ENCODE data around the gene ERC1. TPM values are rescaled to one million over a fixed set of nuclear protein-coding genes. Genes with fewer than 3 reads are reported as not detected.
A peak's percentile ranks its signal among the peaks of the same experiment; 100 is the strongest.

ERC1 gene
- total RNA-seq, 1 donor from 2014 or later: 56.5 TPM

DNA sequence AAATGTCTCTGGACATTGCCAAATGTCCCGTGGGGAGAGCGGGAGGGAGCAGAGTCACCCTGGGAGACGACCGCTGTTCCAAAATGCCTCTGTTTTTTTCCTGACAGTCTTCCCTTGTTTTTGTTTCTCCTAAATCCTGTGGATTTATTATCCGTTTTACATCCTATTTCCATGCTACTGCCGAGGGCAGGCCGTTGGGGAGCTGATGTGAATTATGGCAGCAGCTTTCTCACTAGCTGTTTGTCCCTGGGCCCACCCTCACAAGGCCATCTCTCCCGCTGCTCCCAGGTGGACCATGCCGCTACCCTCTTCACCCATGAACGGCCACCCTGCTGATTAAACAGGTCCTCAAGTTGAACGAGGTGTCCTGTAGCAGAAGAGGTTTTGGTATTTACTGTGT is 548.1 kb downstream of the ERC1 start:
- Histone ChIP-seq H3K27me3 (no peaks in the 10 kb centered on the region), H3K27ac (no peak overlapping the region), H3K4me3 (no peak overlapping the region), H3K36me3 (no peaks in the 10 kb centered on the region), H3K9me3 (no peaks in the 10 kb centered on the region), H3K4me1 (no peaks in the 10 kb centered on the region)
- TF ChIP-seq POLR2AphosphoS5 (IDR thresholded peaks at IDR 0.05; ENCODE audit: insufficient read depth in 1 of 2, low read depth in 1 of 2) (no peak), POLR2A (IDR thresholded peaks at IDR 0.05) (no peak)
- TF ChIP-seq, protein P1, sequence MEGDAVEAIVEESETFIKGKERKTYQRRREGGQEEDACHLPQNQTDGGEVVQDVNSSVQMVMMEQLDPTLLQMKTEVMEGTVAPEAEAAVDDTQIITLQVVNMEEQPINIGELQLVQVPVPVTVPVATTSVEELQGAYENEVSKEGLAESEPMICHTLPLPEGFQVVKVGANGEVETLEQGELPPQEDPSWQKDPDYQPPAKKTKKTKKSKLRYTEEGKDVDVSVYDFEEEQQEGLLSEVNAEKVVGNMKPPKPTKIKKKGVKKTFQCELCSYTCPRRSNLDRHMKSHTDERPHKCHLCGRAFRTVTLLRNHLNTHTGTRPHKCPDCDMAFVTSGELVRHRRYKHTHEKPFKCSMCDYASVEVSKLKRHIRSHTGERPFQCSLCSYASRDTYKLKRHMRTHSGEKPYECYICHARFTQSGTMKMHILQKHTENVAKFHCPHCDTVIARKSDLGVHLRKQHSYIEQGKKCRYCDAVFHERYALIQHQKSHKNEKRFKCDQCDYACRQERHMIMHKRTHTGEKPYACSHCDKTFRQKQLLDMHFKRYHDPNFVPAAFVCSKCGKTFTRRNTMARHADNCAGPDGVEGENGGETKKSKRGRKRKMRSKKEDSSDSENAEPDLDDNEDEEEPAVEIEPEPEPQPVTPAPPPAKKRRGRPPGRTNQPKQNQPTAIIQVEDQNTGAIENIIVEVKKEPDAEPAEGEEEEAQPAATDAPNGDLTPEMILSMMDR (IDR thresholded peaks at IDR 0.05): no peak
- intact Hi-C loops (cut with DNase I): no loop called here
- DNase-seq (ENCODE audit: extremely low spot score in 2 of 2): no peak

DNA sequence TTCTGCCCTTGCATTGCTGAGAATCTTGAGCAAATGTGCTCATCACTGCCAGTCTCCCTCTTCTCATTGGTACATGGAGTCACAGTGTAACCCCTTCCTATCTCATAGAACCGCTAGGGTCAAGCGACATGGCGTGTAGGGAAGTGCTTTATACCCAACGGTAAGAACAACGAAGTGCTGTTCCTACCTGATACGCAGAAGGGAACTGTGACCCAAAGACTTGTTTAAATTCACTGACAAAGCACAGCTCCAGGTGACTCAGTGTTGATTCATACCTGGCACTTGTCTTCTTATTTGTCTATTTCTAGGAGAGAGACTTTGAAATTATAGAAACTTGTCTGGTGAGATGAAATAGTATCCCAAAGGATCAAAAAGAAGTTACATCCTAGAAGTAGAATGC is 549.7 kb downstream of the ERC1 start:
- intact Hi-C loops (cut with DNase I): no loop called here
- no peaks in the 10 kb centered on the region for H3K27me3 ChIP-seq
- no peaks in the 10 kb centered on the region for H3K4me1 ChIP-seq
- no peaks in the 10 kb centered on the region for H3K9me3 ChIP-seq
- TF ChIP-seq POLR2AphosphoS5 (IDR thresholded peaks at IDR 0.05; ENCODE audit: insufficient read depth in 1 of 2, low read depth in 1 of 2) (peak in 1 of 2 donors; percentile 48), POLR2A (IDR thresholded peaks at IDR 0.05) (no peak)
- no peak overlapping the region for H3K4me3 ChIP-seq
- no peak overlapping the region for H3K27ac ChIP-seq
- H3K36me3 ChIP-seq: no peaks in the 10 kb centered on the region
- DNase-seq (ENCODE audit: extremely low spot score in 2 of 2): no peak

DNA sequence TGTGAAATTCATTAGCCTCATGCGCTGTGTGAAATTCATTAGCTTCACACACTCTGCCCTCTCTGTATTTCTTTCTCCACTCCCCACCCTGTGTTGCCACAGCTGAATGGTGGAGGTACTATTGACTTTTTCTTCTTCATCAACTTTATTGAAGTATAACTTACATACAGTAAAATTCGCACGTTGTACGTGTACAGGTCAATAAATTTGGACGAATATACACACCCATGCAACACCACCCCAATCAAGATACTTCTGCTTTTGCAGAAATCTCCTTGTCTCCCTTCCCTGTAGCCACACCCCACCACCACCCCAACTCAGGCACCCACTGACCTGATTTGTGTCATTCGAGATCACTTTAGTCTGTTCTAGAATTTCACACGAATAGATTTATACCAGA is 551.6 kb downstream of the ERC1 start:
- Histone ChIP-seq H3K4me1 (no peaks in the 10 kb centered on the region), H3K36me3 (no peaks in the 10 kb centered on the region), H3K9me3 (no peaks in the 10 kb centered on the region), H3K27ac (no peak overlapping the region), H3K27me3 (no peaks in the 10 kb centered on the region), H3K4me3 (no peak overlapping the region)
- no peak for DNase-seq (ENCODE audit: extremely low spot score in 2 of 2)
- TF ChIP-seq POLR2A (IDR thresholded peaks at IDR 0.05): no peak
- TF ChIP-seq, protein P1 (IDR thresholded peaks at IDR 0.05): no peak
- TF ChIP-seq POLR2AphosphoS5 (IDR thresholded peaks at IDR 0.05; ENCODE audit: insufficient read depth in 1 of 2, low read depth in 1 of 2): no peak
- intact Hi-C loops (cut with DNase I): no loop called here

DNA sequence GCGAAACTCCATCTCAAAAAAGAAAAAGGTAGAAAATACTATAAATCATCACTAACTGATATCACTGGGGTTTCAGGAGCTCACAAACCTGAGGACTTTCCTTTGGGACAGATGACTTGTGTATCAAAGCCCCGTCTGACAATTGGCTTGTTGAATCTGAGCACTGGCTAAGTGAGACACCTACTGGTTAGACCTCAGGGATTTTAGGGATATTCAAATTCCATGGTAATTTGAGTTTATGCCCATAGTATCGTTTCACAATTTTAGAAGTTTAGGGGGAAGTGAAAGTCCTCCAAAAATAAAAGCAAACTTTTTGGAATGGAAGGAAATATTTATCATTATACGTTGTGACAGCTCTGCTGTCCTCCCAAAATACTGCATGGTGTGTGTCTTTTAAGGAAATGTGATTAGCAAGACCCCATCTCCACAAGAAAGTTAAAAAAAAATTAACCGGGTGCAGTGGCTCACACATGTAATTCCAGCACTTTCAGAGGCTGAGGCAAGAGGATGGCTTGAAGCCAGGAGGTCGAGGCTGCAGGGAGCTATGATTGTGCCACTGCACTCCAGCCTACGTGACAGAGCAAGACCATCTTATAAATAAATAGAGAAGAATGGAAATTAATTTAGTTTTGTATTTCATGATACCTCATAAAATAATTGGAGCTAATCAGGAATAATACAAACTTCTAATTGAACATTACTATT is 554.1 kb downstream of the ERC1 start:
- H3K4me3 ChIP-seq: no peak overlapping the region
- intact Hi-C loops (cut with DNase I): no loop called here
- no peak overlapping the region for H3K27ac ChIP-seq
- DNase-seq (ENCODE audit: extremely low spot score in 2 of 2): no peak
- no peaks in the 10 kb centered on the region for H3K9me3 ChIP-seq
- H3K36me3 ChIP-seq: no peaks in the 10 kb centered on the region
- H3K4me1 ChIP-seq: no peaks in the 10 kb centered on the region
- TF ChIP-seq POLR2A (IDR thresholded peaks at IDR 0.05): no peak
- TF ChIP-seq, protein P1 (IDR thresholded peaks at IDR 0.05): no peak
- TF ChIP-seq POLR2AphosphoS5 (IDR thresholded peaks at IDR 0.05; ENCODE audit: insufficient read depth in 1 of 2, low read depth in 1 of 2): no peak
- no peaks in the 10 kb centered on the region for H3K27me3 ChIP-seq

Other genes starting within 250 kb of the ERC1 start
- 366 TPM for gene WNK1, start 238.6 kb upstream of the ERC1 start, total RNA-seq
- 40.3 TPM for gene RAD52, start 41.5 kb upstream of the ERC1 start, total RNA-seq

All from vagina (tissue), 2 donors.